GM11168 (cell line): ENCODE data around the gene ADD1.
"Not testable (repeated sequence)": the region's sequence is repeated elsewhere in the genome, so short reads cannot be mapped to it uniquely, and the experiment has no call there.

Source experiments
- in situ Hi-C: fragments of 300-500 bp; cut with MboI; formaldehyde crosslinking; loops from one replicate; pipeline ENCODE4 v1.12.0; 2022; ENCODE audit warnings: low sequenced_read_pairs; ENCODE audit not compliant: unreplicated experiment

The ADD1 gene

DNA sequence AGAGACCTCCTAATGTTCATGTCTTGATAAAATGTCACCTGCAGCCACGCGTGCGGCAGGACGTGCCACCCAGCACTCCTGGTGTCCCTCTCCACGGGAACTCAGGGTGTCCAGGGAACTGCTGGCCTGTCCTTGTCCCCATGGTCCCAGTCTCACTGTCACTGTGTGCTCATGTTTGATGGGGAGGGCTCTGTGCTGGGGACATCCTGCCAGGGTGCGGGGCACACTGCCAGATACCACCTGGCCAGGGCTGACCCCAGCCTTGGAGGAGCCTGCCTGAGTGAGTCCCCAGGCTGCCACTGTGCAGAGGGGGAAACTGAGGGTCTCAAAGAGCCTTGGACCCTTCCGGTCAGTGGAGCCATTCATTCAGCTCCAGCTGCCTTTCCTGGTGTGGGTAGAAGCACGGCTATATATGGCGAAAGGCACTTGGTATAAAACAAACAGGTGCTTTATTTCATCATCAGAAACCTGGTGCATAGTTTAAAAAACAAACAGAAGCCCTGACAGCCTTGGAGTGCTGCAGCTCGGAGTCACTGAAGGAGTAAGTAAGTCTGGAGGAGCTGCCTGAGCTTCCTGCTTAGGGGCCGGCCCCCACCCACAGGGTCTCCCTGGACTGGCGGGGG lies 86.6 kb downstream of the ADD1 start:
- in situ Hi-C loops = no loop called here

GRCh38 chr4:2930758-2931511 lies 87.3 kb downstream of the ADD1 start:
- in situ Hi-C loops = no loop called here

DNA sequence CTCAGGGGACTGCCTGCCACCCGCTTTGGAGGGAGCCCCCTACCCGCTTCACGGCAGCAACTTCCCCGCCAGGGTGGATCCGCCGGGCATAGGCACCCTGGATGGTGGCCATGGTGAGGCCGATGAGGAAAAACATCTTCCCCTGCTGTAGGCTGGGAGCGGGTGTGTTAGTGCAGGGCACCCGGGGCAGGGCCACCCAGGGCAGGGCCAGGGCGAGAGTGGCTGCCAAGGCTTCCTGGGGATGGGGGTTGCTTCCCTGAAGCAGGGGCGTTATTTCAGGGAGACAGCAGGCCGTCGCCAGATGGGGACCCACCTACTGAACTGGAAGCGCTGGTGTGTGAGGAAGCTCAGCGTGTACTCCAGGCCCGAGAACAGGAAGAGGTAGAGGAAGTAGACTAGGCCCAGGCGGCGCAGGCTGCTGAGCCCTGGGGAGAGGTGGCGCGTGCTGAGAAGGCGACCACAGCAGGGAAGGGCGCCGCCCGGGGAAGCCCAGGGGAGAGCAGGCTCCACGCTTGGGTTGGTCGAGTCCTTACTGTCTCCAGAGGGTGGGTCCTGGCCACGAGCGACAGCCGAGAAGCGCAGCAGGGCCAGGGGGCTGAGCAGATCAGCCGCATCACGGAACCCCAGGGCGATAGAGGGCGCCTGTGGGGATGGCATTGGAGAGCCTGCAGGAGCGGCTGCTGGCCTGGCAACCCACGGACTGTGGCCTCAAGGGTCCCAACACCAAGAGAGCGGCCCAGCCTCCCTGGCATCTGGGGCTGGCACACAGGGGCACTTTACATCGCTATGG lies 88.1 kb downstream of the ADD1 start:
- in situ Hi-C loops = no loop called here

DNA sequence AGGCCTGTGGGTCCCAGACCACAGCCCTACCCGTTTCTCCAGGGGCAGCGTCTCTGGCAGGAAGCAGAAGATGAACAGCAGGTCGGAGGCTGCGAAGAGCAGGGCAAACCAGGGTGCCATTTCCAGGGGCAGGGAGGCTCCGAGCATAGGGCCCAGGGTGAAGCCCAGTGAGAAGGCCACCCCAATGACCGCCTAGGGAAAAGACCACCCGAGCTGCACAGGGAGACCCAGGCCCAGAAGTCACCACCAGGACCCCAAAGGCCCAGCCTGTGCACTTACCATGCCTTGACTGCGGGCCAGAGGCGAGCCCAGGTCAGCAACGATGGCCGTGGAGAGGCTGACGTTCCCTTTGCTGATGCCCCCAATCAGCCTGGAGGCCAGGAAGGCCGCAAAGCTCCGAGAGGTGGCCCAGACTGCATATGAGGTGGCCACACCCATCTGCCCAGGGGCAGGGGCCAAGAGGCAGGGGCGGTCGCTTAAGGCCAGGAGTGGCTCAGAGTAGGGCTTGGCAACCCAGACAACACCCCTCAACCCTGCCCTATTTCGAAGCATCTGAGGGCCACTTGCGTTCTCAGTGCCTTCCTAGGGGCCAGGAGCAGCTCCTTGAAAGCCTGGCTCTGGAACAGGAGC lies 88.8 kb downstream of the ADD1 start:
- in situ Hi-C loops = no loop called here

DNA sequence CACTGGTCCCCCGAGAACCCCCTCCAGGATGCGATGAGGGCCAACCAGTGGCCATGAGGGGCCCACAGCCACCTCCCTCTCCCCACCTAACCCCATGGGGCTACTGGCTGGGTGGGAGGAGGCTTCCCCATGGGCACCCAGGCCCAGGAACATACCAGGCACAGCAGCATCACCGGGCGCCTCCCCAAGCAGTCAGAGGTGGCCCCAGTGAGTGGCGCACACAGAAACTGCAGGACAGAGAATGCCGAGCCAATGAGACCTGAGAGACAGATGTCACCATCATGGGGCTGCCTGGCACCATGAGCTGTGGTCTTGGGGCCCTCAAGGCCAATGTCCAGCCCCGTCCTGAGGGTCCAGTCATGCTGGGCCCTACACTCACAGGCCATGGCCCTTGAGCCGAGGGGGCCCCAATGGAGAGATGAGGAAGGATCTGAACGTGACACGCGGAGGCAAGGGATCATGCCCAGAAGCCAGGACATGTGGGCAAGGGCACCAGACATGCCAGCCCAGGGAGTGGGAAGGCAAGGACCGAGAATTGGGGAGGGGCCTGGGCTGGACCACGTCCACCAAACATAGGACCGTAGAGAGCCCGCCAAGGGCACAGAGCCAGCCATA lies 89.4 kb downstream of the ADD1 start:
- in situ Hi-C loops = no loop called here

GRCh38 chr4:2933566-2934076 lies 90.0 kb downstream of the ADD1 start:
- in situ Hi-C loops = no loop called here

DNA sequence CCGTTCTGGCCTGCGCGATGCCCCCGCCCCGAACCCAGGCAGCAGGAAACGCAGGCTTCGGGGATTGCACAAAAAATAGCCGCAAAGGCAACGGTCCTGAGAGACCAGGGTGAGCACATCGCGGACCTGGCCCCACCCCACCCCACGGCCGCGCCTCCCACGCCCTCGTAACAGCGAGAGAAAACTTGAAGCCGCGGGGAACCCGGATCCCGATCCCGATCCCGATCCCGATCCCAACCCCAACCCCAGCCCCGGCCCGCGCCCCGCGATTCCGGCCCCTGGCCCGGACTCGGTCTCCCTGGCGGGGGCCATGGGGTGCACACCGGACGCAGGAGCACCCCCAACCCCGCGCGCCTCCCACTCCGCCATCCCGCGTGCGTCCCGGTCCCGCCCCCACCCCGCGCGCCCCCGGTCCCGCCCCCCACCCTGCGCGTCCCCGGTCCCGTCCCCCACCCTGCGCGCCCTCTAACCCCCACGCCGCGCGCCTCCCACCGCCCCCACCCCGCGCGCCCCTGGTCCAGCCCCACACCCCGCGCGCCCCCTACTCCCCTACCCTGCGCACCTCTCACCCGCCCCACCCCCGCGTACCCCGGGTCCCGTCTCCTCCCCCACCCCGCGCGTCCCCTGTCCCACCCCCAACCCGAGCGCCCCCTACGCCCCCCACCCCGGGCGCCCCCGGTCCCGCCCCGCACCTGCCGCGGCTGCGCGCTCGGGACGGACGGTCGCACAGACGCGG lies 90.6 kb downstream of the ADD1 start:
- in situ Hi-C loops = no loop called here

DNA sequence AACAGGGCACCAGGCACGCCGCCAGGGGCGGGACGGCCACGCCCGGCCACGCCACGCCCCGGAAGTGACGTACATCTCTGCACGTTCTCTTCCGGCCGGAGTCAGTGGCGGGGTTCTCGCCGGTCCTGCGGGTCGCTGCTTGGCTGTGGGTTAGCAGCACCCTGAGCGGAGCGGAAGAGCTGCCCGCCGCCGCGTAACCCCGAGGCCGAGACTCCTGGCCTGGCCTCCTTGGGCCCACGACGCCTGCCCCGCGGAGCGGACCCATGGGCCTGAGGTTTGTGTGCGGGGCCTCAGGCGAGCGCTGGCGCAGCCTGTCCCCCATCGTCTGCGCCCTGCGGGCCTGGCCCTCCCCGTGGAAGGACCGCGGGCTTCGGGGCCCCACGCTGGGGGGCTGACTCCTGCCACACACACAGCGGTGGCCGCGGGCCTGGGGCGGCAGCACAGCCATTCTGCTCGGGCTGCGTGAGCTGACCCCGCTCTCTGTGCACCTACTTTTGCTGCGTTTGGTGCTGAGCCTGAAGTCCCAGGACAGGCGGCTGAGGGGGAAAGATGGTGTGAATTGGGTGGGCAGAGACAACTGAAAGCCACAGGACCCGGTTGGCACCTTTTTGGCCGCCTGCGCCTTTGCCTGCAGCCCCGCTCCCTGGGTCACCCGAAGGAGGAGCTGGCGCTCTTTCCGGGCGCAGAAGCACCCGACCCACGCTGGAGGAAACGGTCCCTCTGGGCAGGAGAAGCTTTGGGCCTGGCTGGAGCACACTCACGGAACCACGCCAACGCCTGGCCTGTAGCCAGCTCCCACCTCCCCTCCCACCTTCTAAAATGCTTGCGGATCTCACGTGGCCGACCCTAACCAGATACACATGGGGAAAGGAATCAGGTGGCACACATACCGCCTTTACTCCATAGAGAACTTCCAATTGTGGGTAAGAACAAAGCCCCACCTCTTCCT lies 91.4 kb downstream of the ADD1 start:
- in situ Hi-C loops = no loop called here

DNA sequence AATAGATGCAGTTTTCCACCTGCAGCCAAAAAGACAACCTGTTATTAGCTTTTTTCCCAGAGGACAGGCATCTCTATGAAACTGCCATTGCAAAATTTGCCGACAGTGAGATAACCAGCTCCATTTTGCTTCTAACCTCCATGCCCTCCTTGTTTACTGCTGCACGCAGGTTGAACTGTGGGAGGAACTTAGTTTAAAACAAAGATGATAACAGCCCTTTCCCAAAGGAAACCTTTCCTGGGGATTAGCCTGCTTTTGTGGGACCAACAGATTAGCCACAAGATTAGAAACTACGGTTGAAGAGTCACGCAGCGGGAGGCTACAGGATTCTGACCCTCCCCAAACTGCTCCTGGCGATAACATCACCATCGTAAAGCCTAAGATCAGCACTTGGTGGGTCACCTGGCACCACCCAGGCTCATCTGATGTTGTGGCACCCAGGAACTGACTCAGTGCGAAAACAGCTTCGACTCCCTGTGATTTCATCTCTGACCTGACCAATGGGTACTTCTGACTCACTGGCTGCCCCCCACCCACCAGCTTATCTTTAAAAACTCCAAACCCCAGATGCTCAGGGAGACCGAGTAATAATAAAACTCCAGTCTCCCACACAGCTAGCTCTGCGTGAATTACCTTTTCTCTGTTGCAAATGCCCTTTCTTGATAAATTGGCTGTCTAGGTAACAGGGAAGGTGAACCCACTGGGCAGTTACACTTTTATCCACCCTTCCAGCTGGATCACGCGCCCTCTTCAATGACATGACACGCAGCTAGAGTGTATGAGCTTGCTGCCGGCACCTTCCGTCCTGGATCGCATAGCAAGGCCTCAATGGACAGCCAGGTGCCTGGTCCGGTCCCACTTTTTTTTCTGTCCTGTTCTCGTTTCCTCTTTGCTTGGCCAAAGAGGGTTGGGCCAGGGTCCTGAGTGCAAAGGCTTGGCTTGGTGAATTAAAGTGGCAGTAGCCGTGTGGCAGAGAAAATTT lies 92.4 kb downstream of the ADD1 start:
- in situ Hi-C loops = no loop called here

- in situ Hi-C loops = no loop called here
Measured at GRCh38 chr4:2936773-2937145, 93.1 kb downstream of the ADD1 start.

- in situ Hi-C loops = no loop called here
Measured at GRCh38 chr4:2937146-2937857, 93.7 kb downstream of the ADD1 start.

DNA sequence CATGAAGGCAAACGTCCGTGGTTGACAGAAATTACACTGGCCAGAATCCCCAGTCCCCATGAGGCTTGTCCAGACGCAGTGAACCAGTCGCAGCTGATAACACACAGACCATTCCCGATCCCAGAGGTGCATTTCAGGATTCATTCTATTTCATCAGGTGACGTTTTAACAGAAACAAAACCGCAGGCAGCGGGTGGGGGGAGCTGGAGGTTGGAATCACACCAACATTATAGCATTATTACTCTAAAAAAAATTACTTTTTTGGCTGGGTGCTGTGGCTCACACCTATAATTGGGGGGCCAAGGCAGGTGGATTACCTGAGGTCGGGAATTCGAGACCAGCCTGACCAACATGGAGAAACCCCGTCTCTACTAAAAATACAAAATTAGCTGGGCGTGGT lies 94.3 kb downstream of the ADD1 start:
- in situ Hi-C loops = no loop called here

DNA sequence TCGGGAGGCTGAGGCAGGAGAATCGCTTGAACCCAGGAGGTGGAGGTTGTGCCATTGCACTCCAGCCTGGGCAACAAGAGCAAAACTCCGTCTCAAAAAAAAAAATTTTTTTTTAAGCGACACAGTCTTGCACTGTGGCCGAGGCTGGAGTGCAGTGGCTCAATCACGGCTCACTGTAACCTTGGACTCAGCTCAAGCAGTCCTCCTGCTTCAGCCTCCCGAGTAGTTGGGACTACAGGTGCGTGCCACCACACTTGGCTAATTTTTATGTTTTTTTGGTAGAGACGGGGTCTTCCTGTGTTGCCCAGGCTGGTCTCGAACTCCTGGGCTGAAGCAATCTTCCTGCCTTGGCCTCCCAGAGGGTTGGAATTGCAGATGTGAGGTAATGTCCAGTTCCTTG lies 94.8 kb downstream of the ADD1 start:
- in situ Hi-C loops = not testable (repeated sequence)

DNA sequence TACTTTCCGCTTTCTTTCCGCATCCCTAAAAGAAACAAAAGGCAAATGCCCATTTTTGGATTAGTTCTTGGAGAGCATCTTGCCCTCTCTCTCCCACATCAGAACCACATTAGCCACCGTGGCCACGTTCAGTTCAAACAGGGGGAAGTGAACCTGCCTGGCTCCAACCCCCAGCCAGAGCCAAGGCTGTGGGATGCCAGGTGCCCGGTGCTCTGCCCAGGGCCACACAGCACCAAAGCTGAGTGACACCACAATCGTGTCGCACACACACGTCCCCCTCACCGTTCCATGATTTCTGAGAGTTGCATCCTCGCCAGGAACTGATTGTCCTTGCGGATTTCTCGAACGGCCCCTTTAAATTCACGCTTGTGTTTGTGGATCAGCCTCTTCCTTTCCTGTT lies 95.3 kb downstream of the ADD1 start:
- in situ Hi-C loops = no loop called here

GRCh38 chr4:2939383-2940243 lies 96.0 kb downstream of the ADD1 start:
- in situ Hi-C loops = no loop called here
